GM19023 (cell line): ENCODE results near the gene CLEC11A.
"Not testable (repeated sequence)": the region's sequence is repeated elsewhere in the genome, so short reads cannot be mapped to it uniquely, and the experiment has no call there.

Source experiments
- ATAC-seq: cut with Tn5 transposase; IDR thresholded peaks from one replicate; pipeline ENCODE4 v1.9.1; 2021; ENCODE audit warnings: mild to moderate bottlenecking, moderate library complexity; ENCODE audit not compliant: unreplicated experiment

CLEC11A gene

DNA sequence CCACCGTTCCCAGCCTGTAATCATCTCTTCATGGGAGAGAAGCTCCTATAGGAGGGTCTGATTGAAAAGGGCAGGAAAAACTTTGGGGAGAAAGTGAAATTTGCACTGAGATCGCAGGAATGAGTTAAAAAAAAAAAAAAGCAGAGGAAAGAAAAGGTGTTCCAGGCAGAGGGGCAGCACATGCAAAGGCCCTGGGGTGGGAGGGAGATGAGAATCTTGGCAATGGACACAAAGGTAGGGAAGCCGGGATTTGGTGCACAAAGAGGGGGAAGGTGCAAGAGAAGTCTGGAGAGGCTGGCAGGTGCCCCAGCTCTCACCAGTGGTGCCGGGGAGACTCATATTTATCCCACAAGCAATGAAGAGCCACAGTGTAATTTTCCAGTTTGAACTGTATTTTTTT lies 30.7 kb downstream of the CLEC11A start:
- no peak for ATAC-seq

DNA sequence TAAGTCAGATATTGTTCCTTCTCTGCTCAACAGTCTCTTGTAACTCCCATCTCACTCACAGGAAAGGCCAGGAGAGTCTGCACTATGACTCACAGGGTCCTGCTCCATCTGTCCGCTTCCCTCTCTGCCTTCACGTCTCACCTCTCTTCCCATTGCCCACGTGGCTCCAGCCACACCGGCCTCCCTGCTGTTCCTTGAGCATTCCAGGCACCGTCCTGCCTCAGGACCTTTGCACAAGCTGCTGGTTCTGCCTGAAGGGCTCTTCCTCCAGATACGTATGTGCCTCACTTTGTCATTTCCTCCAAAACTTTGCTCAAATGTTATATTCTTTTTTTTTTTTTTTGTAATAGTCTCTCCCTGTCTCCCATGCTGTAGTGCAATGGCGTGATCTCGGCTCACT lies 33.1 kb downstream of the CLEC11A start:
- not testable (repeated sequence) for ATAC-seq

- ATAC-seq, result not testable (repeated sequence)
Measured at GRCh38 chr19:50757624-50758023, 34.5 kb downstream of the CLEC11A start.

DNA sequence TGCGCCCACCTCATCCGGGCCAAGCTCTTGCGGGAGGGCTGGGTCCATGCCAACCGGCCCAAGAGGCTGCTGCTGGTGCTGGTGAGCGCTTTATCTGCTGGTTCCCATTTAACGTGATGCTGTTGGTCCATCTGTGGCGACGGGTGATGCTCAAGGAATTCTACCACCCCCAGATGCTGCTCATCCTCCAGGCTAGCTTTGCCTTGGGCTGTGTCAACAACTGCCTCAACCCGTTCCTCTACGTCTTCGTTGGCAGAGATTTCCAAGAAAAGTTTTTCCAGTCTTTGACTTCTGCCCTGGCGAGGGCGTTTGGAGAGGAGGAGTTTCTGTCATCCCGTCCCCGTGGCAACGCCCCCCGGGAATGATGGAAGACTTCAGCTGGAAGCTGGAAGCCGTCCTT lies 35.9 kb downstream of the CLEC11A start:
- ATAC-seq, result not testable (repeated sequence)

DNA sequence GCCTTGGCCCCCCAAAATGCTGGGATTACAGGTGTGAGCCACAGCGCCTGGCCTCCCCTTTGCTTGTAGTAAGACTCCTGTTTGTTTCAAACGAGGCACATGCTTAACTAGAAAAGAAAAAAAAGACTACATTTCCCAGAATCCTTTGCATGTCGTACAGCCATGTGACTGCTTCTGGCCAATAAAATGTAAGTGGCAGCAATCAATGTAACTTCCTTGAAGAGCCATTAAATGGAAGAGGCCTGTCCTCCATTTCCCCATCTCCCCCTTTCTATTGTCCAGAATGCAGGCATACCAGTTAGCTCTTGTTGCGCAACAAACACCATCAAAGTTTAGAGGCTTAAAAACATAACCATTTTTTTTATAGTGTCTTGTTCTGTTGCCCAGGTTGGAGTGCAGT lies 36.7 kb downstream of the CLEC11A start:
- no peak for ATAC-seq

- not testable (repeated sequence) for ATAC-seq
Measured at GRCh38 chr19:50761501-50761900, 38.3 kb downstream of the CLEC11A start.

- not testable (repeated sequence) for ATAC-seq
Measured at GRCh38 chr19:50763521-50763920, 40.4 kb downstream of the CLEC11A start.

- ATAC-seq, result no peak
Measured at GRCh38 chr19:50764409-50764808, 41.2 kb downstream of the CLEC11A start.

DNA sequence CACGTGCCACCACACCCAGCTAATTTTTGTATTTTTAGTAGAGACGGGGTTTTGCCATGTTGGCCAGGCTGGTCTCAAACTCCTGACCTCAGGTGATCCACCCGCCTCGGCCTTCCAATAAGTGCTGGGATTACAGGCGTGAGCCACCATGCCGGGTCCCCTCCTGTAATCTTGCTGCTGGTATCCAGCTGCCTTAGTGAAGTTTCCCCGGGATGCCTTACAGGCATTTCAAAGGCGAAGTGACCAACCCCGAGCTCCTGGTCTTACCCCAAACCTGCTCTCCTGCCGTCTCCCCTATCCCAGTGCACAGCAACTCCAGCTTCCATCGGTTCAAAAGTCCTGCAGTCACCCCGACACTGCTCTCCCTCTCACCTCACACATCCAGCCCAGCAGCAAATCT lies 43.6 kb downstream of the CLEC11A start:
- not testable (repeated sequence) for ATAC-seq

GRCh38 chr19:50767263-50767662 lies 44.1 kb downstream of the CLEC11A start:
- not testable (repeated sequence) for ATAC-seq

DNA sequence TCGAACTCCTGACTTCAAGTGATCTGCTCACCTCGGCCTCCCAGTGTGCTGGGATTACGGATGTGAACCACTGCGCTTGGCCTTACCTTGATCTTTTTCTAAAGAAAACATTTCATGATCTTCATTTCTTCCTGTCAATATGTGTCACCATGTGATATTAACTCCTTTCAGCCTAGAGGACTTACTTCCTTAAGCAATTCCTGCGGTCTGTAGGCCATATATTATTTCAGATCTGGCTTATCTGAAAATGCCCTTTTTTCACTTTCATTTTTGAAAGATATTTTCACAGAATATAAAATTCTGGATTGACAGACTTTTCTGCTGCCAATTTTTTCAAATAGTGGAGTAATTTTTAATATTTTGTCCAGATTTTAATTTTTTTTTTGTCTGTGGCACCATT lies 45.1 kb downstream of the CLEC11A start:
- no peak for ATAC-seq

- not testable (repeated sequence) for ATAC-seq
Measured at GRCh38 chr19:50770164-50770563, 47.0 kb downstream of the CLEC11A start, which contains the start of gene GPR32. GPR32 (plus strand) TSS chr19:50770464; CDS start chr19:50770601, 137 bp downstream.

GRCh38 chr19:50770888-50771287 lies 47.7 kb downstream of the CLEC11A start:
- no peak for ATAC-seq

DNA sequence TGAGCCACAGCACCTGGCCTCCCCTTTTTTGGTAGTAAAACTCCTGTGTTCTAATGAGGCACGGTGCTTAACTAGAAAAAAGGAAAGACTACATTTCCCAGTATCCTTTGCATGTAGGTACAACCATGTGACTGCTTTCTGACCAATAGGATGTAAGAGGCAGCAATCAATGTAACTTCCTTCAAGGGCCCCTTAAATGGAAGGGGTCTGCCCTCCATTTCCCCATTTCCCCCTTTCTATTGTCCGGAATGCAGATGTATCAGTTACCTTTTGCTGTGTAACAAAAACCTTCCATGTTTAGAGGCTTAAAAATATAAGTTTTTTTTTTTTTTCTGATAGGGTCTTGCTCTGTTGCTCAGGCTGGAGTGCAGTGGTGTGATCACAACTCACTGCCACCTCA lies 49.3 kb downstream of the CLEC11A start:
- ATAC-seq, result no peak

GRCh38 chr19:50772912-50773311 lies 49.7 kb downstream of the CLEC11A start:
- not testable (repeated sequence) for ATAC-seq

GRCh38 chr19:50773454-50773853 lies 50.3 kb downstream of the CLEC11A start:
- not testable (repeated sequence) for ATAC-seq
